PC-9 (cell line): Measurements from ENCODE around the gene IL4I1.

Source experiments
- CTCF ChIP-seq: fragments of 200-600 bp; sonication (generic); conservative IDR thresholded peaks from 2 replicates; pipeline ENCODE4 v1.6.1; 2017; ENCODE audit warnings: mixed run types, antibody characterized with exemption, mild to moderate bottlenecking, moderate library complexity
- EZH2 ChIP-seq: fragments of 200-600 bp; sonication (generic); IDR thresholded peaks from 2 replicates; pipeline ENCODE4 v1.8.0; 2017; ENCODE audit warnings: antibody characterized with exemption, low read depth

GRCh38 chr19:49926515-49926914 lies 29.8 kb upstream of the IL4I1 start:
- TF ChIP-seq EZH2, result no peak
- TF ChIP-seq CTCF, result no peak
